K562 (cell line): ENCODE measurements around the gene MRPS5. TPM values are rescaled to one million over a fixed set of nuclear protein-coding genes. Genes with fewer than 3 reads are reported as not detected.

Source experiments
- ATAC-seq: fragments of 200-7000 bp; cut with Tn5 transposase; 3 replicates; pipeline ENCODE4 v1.9.1; 2020; ENCODE audit warnings: moderate library complexity
- BruUV-seq: library from RNA; stranded (reverse); fragments of 400-500 nt; replicated peaks from 2 replicates; lab custom pipeline; 2021; lab: Mats Ljungman, UMichigan
- CTCF ChIA-PET: fragments of 300-600 bp; formaldehyde crosslinking; extraction: SDS; loops from one replicate; lab custom pipeline; 2021; ENCODE audit warnings: low intra/inter-chr PET ratio; lab: Yijun Ruan, JAX
- POLR2A ChIA-PET: fragments of 300-600, 350-650 bp; sonication (Branson Sonifier 250); formaldehyde crosslinking; extraction: SDS; loops from one replicate; lab custom pipeline; 2021; ENCODE audit warnings: antibody characterized with exemption, inconsistent platforms; lab: Yijun Ruan, JAX
- DNase-seq, 4 experiments: peaks; one replicate each; pipeline versions ENCODE4 v3.0.0 to v3.0.0-alpha.2; 2011 to 2018; ENCODE audit warnings: low spot score in 3 of 4, mixed read lengths in 3 of 4; ENCODE audit errors: extremely low read depth in 1 of 4
- FAIRE-seq: peaks from 2 replicates; lab custom pipeline; 2011; peaks lifted over from hg19 to GRCh38; lab: Jason Lieb, UNC
- H2AFZ ChIP-seq: 2 replicates; pipeline ENCODE4 v1.6.0; 2011; ENCODE audit warnings: low read depth, low read length, control low read depth, inconsistent platforms
- H3K27ac ChIP-seq: fragments of 200-600 bp; 3 replicates; pipeline ENCODE4 v1.8.0; 2011; ENCODE audit warnings: low read depth, mild to moderate bottlenecking, control low read depth, inconsistent platforms, low read length, moderate library complexity, mixed read lengths; ENCODE audit errors: extremely low read depth
- H3K27me3 ChIP-seq, 2 experiments: fragments of 300-600 bp in 1 of 2; 2 replicates in 1 of 2; 3 replicates in 1 of 2; pipeline versions ENCODE4 v1.6.0 to v1.8.0; 2011; ENCODE audit warnings: inconsistent platforms in 2 of 2, low read length in 2 of 2, mild to moderate bottlenecking in 1 of 2, mixed read lengths in 1 of 2, moderate library complexity in 1 of 2; ENCODE audit not compliant: control insufficient read depth in 2 of 2, insufficient read depth in 2 of 2
- H3K36me3 ChIP-seq: fragments of 300-600 bp; 3 replicates; pipeline ENCODE4 v1.8.0; 2011; ENCODE audit warnings: mild to moderate bottlenecking, low read length, inconsistent platforms; ENCODE audit not compliant: control insufficient read depth, insufficient read depth
- H3K4me1 ChIP-seq, 2 experiments: fragments of 200-600 bp in 1 of 2; replicated peaks in 1 of 2; 2 replicates in 1 of 2; 3 replicates in 1 of 2; pipeline versions ENCODE4 v1.5.1 to v1.8.0; 2011; ENCODE audit warnings: inconsistent platforms in 2 of 2, low read length in 2 of 2, mild to moderate bottlenecking in 1 of 2, mixed read lengths in 1 of 2, moderate library complexity in 1 of 2; ENCODE audit not compliant: control insufficient read depth in 2 of 2, insufficient read depth in 2 of 2
- H3K4me2 ChIP-seq: 2 replicates; pipeline ENCODE4 v1.6.1; 2011; ENCODE audit warnings: low read length, control low read depth, inconsistent platforms, mixed read lengths; ENCODE audit not compliant: insufficient read depth
- H3K4me3 ChIP-seq: fragments of 200-600 bp; sonication (generic), shearing (Covaris generic); 2 replicates; pipeline ENCODE4 v1.5.1; 2016; ENCODE audit warnings: control low read depth, inconsistent platforms
- H3K79me2 ChIP-seq: fragments of 200-600 bp; 3 replicates; pipeline ENCODE4 v1.8.0; 2011; ENCODE audit warnings: low read length, inconsistent platforms; ENCODE audit not compliant: control insufficient read depth, insufficient read depth
- H3K9ac ChIP-seq, 2 experiments: 2 replicates each; pipeline versions ENCODE4 v1.6.0 to v1.6.1; 2011; ENCODE audit warnings: low read depth in 2 of 2, low read length in 2 of 2, control low read depth in 1 of 2, inconsistent platforms in 1 of 2, mild to moderate bottlenecking in 1 of 2, mixed read lengths in 1 of 2; ENCODE audit not compliant: insufficient read depth in 1 of 2
- H3K9me1 ChIP-seq: one replicate; pipeline ENCODE4 v1.6.0; 2011; ENCODE audit warnings: inconsistent platforms, mild to moderate bottlenecking, low read length, moderate library complexity; ENCODE audit not compliant: control insufficient read depth, insufficient read depth
- H3K9me3 ChIP-seq: replicated peaks from 2 replicates; pipeline ENCODE4 v1.5.1; 2011; ENCODE audit warnings: low read depth, low read length, inconsistent platforms; ENCODE audit not compliant: control insufficient read depth, insufficient read depth
- H4K20me1 ChIP-seq: replicated peaks from 2 replicates; pipeline ENCODE4 v1.6.1; 2011; ENCODE audit warnings: low read length, inconsistent platforms, mixed read lengths; ENCODE audit not compliant: control insufficient read depth, insufficient read depth
- BACH1 ChIP-seq: fragments of 200-800 bp; sonication (Bioruptor generic); IDR thresholded peaks from 2 replicates; pipeline ENCODE4 v1.6.1; 2016; ENCODE audit warnings: missing genetic modification characterization, missing compliant biosample characterization
- CBX5 ChIP-seq: IDR thresholded peaks from 2 replicates; pipeline ENCODE4 v1.6.1; 2014; ENCODE audit warnings: low read depth, borderline replicate concordance
- CEBPZ ChIP-seq: fragments of 150-350 bp; IDR thresholded peaks from 2 replicates; pipeline ENCODE4 v1.6.1; 2014; ENCODE audit warnings: low read depth, mild to moderate bottlenecking, low read length, borderline replicate concordance
- DLX4 ChIP-seq: fragments of 250-450 bp; sonication (Bioruptor Pico); IDR thresholded peaks from 2 replicates; pipeline ENCODE4 v1.6.1; 2021; ENCODE audit warnings: mild to moderate bottlenecking
- E2F3 ChIP-seq: fragments of 250-450 bp; sonication (Bioruptor Pico); IDR thresholded peaks from 2 replicates; pipeline ENCODE4 v1.4.0; 2020; ENCODE audit warnings: mild to moderate bottlenecking
- E2F5 ChIP-seq: sonication (generic); formaldehyde crosslinking; IDR thresholded peaks from 2 replicates; pipeline ENCODE4 v1.8.0; 2022; ENCODE audit warnings: mild to moderate bottlenecking, missing genetic modification reagents
- FOXO4 ChIP-seq: fragments of 450-650 bp; formaldehyde crosslinking; IDR thresholded peaks from 2 replicates; pipeline ENCODE4 v1.4.0; 2020; ENCODE audit warnings: mild to moderate bottlenecking, moderate library complexity
- NR1H2 ChIP-seq: sonication (generic); formaldehyde crosslinking; IDR thresholded peaks from 2 replicates; pipeline ENCODE4 v1.4.0; 2020; ENCODE audit warnings: mild to moderate bottlenecking, missing genetic modification reagents
- POLR2AphosphoS2 ChIP-seq: IDR thresholded peaks from 2 replicates; pipeline ENCODE4 v1.6.1; 2012; ENCODE audit warnings: low read length, improper control_type of control experiment
- ZBTB49 ChIP-seq: sonication (generic); formaldehyde crosslinking; IDR thresholded peaks from 2 replicates; pipeline ENCODE4 v1.8.0; 2022; ENCODE audit warnings: missing genetic modification reagents, mild to moderate bottlenecking, borderline replicate concordance
- ZNF140 ChIP-seq: fragments of 250-450 bp; sonication (Bioruptor Pico); IDR thresholded peaks from 2 replicates; pipeline ENCODE4 v1.8.0; 2021; ENCODE audit warnings: moderate library complexity, mild to moderate bottlenecking, inconsistent platforms
- ZNF143 ChIP-seq: sonication (generic); formaldehyde crosslinking; IDR thresholded peaks from 2 replicates; pipeline ENCODE4 v1.9.0; 2022; ENCODE audit warnings: mild to moderate bottlenecking, missing genetic modification reagents
- ZNF778 ChIP-seq: fragments of 450-650 bp; formaldehyde crosslinking; IDR thresholded peaks from 2 replicates; pipeline ENCODE4 v1.4.0; 2020; ENCODE audit warnings: mild to moderate bottlenecking, moderate library complexity
- WGBS: fragments of 100-300 bp; shearing (Covaris generic); methylation state at CpG from one replicate; pipeline ENCODE4 v1.1.6; 2016; ENCODE audit warnings: low coverage, mixed read lengths; ENCODE audit not compliant: insufficient coverage; ENCODE audit errors: missing lambda C conversion rate; 5-methylcytosine and 5-hydroxymethylcytosine counted together
- in situ Hi-C: fragments of 300-500 bp; cut with MboI; formaldehyde crosslinking; loops from 4 replicates; pipeline ENCODE4 v1.15.0; 2018; ENCODE audit warnings: inconsistent platforms, mixed read lengths
- intact Hi-C: fragments of 100-400 bp; cut with micrococcal nuclease; formaldehyde crosslinking; loops from 2 replicates; pipeline ENCODE4 v1.14.2; 2022
- polyA plus RNA-seq, 8 experiments: library from polyadenylated mRNA; depleted of rRNA in 4 of 8; stranded (reverse) in 5 of 8; unstranded in 3 of 8; fragments of >200 nt; fragmentation: Nextera tagmentation in 2 of 8; fragmentation: Illumina TruSeq in 1 of 8; extraction: Ambion mirVana in 2 of 8; extraction: Trizol in 1 of 8; gene quantifications; 2 replicates each; pipeline versions ENCODE4 v1.2.1 to v1.2.3, GENCODE V29; 2011 to 2014; ENCODE audit warnings: inconsistent platforms in 1 of 8, missing spikeins in 1 of 8
- total RNA-seq, 7 experiments: library from RNA; depleted of rRNA in 6 of 7; stranded (reverse); fragments of >200 nt in 6 of 7; fragmentation: Illumina TruSeq in 2 of 7; extraction: Trizol in 2 of 7; gene quantifications; 2 replicates each; pipeline versions ENCODE4 v1.2.1 to v1.2.3, GENCODE V29; 2011 to 2021; ENCODE audit warnings: low replicate concordance in 1 of 7

Gene MRPS5
- total and polyA plus RNA-seq, 9 of the 15 experiments (the other 6 are each of a cell fraction or from before 2014, with no cell fraction given) = 85.0 to 162 (median 118) TPM

GRCh38 chr2:95039978-95040377 lies 81.6 kb downstream of the MRPS5 start:
- DNase-seq (no peak), ATAC-seq (no peak), FAIRE-seq (no peak)
- BruUV-seq = no TSS peak
- Histone ChIP-seq H3K9ac (no peak overlapping the region), H3K4me2 (no peak overlapping the region), H3K27ac (no peak overlapping the region), H4K20me1 (no peaks in the 10 kb centered on the region), H3K27me3 (peaks cover 6 to 28% of the 10 kb centered on the region in 2 experiments; a peak in 3 of 5 replicates), H3K36me3 (no peaks in the 10 kb centered on the region), H3K79me2 (no peaks in the 10 kb centered on the region), H3K4me3 (no peak overlapping the region), H3K9me1 (no peaks in the 10 kb centered on the region), H3K9me3 (no peaks in the 10 kb centered on the region), H2AFZ (no peak overlapping the region), H3K4me1 (no peaks in the 10 kb centered on the region)
- in situ Hi-C loops (no loop called here), intact Hi-C loops (loop anchor here (5.0 kb wide), 1 partner anchor 168 kb away; the partner anchor contains the start of gene TEKT4)
- TF ChIP-seq ZBTB49 (CRISPR knock-in tag) = no peak
- no peak for TF ChIP-seq ZNF140 (CRISPR knock-in tag)
- TF ChIP-seq E2F3 (CRISPR knock-in tag) = no peak
- TF ChIP-seq CEBPZ = no peak
- TF ChIP-seq ZNF143 (CRISPR knock-in tag) = no peak
- TF ChIP-seq DLX4 (CRISPR knock-in tag) = no peak
- TF ChIP-seq E2F5 (CRISPR knock-in tag) = no peak
- TF ChIP-seq NR1H2 = no peak
- no peak for TF ChIP-seq BACH1 (tag)
- TF ChIP-seq POLR2AphosphoS2 = no peak
- TF ChIP-seq ZNF778 (CRISPR knock-in tag) = no peak
- no peak for TF ChIP-seq FOXO4 (CRISPR knock-in tag)
- TF ChIP-seq CBX5 = no peak
- ChIA-PET CTCF (no interaction called here), POLR2A (interaction anchor here (0.6 to 1.2 kb wide), 2 partner anchors 21 to 23 kb away, joined by 3 read pairs; no protein-coding TSS in a partner anchor)
- 9% methylated on average over 6 of the region's 6 CpGs for WGBS
